ENCODE measurements around the gene E2F4.

Gene E2F4

GRCh38 chr16:67206838-67207248 is 14.9 kb downstream of the E2F4 start:
- Histone ChIP-seq H3F3A (ENCODE audit: insufficient read depth, low read length) (no peaks in the 10 kb centered on the region), H3K79me2 (ENCODE audit: low read length) (no peaks in the 10 kb centered on the region), H3K9me2 (replicated peaks; ENCODE audit: insufficient read depth, low read length) (no peaks in the 10 kb centered on the region), H3K27me3 (replicated peaks; ENCODE audit: insufficient read depth, low read length) (no peaks in the 10 kb centered on the region), H4K20me1 (ENCODE audit: insufficient read depth, low read length) (no peaks in the 10 kb centered on the region), H3K9me3 (replicated peaks; ENCODE audit: insufficient read depth, low read length) (no peaks in the 10 kb centered on the region), H3K36me3 (replicated peaks; ENCODE audit: insufficient read depth, low read length) (no peaks in the 10 kb centered on the region), H2AFZ (ENCODE audit: low read length) (no peak overlapping the region), H3K4me3 (ENCODE audit: low read length) (no peak overlapping the region), H3K4me1 (ENCODE audit: low read length) (no peaks in the 10 kb centered on the region), H3K4me2 (ENCODE audit: low read depth, low read length) (no peak overlapping the region), H3K9ac (ENCODE audit: low read length) (no peak overlapping the region), H3K27ac (ENCODE audit: low read length) (no peak overlapping the region)
- TF ChIP-seq EZH2phosphoT487 (IDR thresholded peaks at IDR 0.05; ENCODE audit: low read length) (no peak), EZH2 (optimal IDR thresholded peaks at IDR 0.05; ENCODE audit: low read depth, low read length) (no peak), CTCF (IDR thresholded peaks at IDR 0.05; ENCODE audit: low read length) (no peak)
- DNase-seq: no peak

- no peaks in the 10 kb centered on the region for H3K4me1 ChIP-seq (ENCODE audit: low read length)
- no peaks in the 10 kb centered on the region for H3K79me2 ChIP-seq (ENCODE audit: low read length)
- no peak overlapping the region for H3K9ac ChIP-seq (ENCODE audit: low read length)
- no peak for DNase-seq
- H4K20me1 ChIP-seq (ENCODE audit: insufficient read depth, low read length): no peaks in the 10 kb centered on the region
- no peak overlapping the region for H3K4me3 ChIP-seq (ENCODE audit: low read length)
- H2AFZ ChIP-seq (ENCODE audit: low read length): no peak overlapping the region
- no peaks in the 10 kb centered on the region for H3K9me3 ChIP-seq (replicated peaks; ENCODE audit: insufficient read depth, low read length)
- H3K27ac ChIP-seq (ENCODE audit: low read length): no peak overlapping the region
- H3K4me2 ChIP-seq (ENCODE audit: low read depth, low read length): no peak overlapping the region
- no peaks in the 10 kb centered on the region for H3K9me2 ChIP-seq (replicated peaks; ENCODE audit: insufficient read depth, low read length)
- no peaks in the 10 kb centered on the region for H3K27me3 ChIP-seq (replicated peaks; ENCODE audit: insufficient read depth, low read length)
- no peaks in the 10 kb centered on the region for H3K36me3 ChIP-seq (replicated peaks; ENCODE audit: insufficient read depth, low read length)
- TF ChIP-seq EZH2phosphoT487 (IDR thresholded peaks at IDR 0.05; ENCODE audit: low read length): no peak
- TF ChIP-seq CTCF (IDR thresholded peaks at IDR 0.05; ENCODE audit: low read length): no peak
- TF ChIP-seq EZH2 (optimal IDR thresholded peaks at IDR 0.05; ENCODE audit: low read depth, low read length): no peak
- no peaks in the 10 kb centered on the region for H3F3A ChIP-seq (ENCODE audit: insufficient read depth, low read length)
Measured at GRCh38 chr16:67207249-67208091, 15.5 kb downstream of the E2F4 start.

DNA sequence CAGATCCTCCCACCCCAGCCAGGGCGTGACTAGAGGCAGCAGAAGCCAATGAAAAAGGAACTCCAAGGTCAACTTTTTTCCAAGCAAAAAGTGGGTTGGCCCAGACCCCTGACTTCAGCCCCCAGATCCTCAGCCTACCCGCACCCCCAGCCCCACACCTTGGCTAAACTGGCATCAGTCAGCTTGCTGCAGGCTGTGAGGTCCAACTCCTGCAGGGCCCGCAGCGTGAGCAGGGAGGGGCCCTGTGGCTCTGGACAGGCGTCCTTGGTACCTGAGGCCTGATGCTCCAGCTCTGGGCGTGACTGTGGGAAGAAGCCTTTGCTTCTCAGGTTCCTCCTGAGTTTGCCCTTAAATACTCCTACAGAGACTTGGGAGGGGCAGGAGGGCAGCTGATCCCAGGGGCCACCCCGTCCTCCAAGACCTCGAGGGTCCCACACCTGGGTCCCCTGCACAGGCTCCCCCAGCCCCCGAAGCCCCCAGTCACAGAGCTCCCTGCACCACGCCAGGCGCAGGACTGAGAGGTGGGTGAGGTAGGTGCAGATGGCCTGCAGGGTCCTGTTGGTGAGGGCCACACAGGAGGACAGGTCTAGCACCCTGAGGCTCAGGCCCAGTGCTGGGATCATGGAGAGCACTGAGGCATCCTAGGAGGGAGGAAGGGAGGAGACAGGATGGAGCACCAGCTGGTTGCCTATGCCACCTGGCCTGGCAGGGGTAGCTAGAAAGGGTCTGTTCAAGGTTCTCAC is 16.4 kb downstream of the E2F4 start:
- no peak overlapping the region for H3K27ac ChIP-seq (ENCODE audit: low read length)
- H3K79me2 ChIP-seq (ENCODE audit: low read length): no peaks in the 10 kb centered on the region
- no peaks in the 10 kb centered on the region for H3K4me1 ChIP-seq (ENCODE audit: low read length)
- no peak for DNase-seq
- H3K27me3 ChIP-seq (replicated peaks; ENCODE audit: insufficient read depth, low read length): no peaks in the 10 kb centered on the region
- H2AFZ ChIP-seq (ENCODE audit: low read length): no peak overlapping the region
- no peak overlapping the region for H3K4me3 ChIP-seq (ENCODE audit: low read length)
- no peak overlapping the region for H3K4me2 ChIP-seq (ENCODE audit: low read depth, low read length)
- no peaks in the 10 kb centered on the region for H3K9me2 ChIP-seq (replicated peaks; ENCODE audit: insufficient read depth, low read length)
- H4K20me1 ChIP-seq (ENCODE audit: insufficient read depth, low read length): no peaks in the 10 kb centered on the region
- H3F3A ChIP-seq (ENCODE audit: insufficient read depth, low read length): no peaks in the 10 kb centered on the region
- no peak for TF ChIP-seq EZH2 (optimal IDR thresholded peaks at IDR 0.05; ENCODE audit: low read depth, low read length)
- no peak for TF ChIP-seq CTCF (IDR thresholded peaks at IDR 0.05; ENCODE audit: low read length)
- no peaks in the 10 kb centered on the region for H3K9me3 ChIP-seq (replicated peaks; ENCODE audit: insufficient read depth, low read length)
- no peak overlapping the region for H3K9ac ChIP-seq (ENCODE audit: low read length)
- H3K36me3 ChIP-seq (replicated peaks; ENCODE audit: insufficient read depth, low read length): no peaks in the 10 kb centered on the region

All from MM.1S (cell line).